Occipital lobe (tissue), 2 donors: ENCODE results near the gene LMTK3. TPM values are rescaled to one million over a fixed set of nuclear protein-coding genes. Genes with fewer than 3 reads are reported as not detected.
"Not testable (repeated sequence)": the region's sequence is repeated elsewhere in the genome, so short reads cannot be mapped to it uniquely, and the experiment has no call there.

Source experiments
- DNase-seq: peaks from one replicate; lab custom pipeline; 2025; lab: John Stamatoyannopoulos, UW
- total RNA-seq: library from RNA; depleted of rRNA; stranded (reverse); fragments of >200 nt; gene quantifications from one replicate; pipeline ENCODE4 v1.2.3, GENCODE V29; 2014

LMTK3 gene
- total RNA-seq, 1 donor from 2014 or later, result 9.5 TPM

GRCh38 chr19:48487948-48488347 lies 23.7 kb downstream of the LMTK3 start:
- peak; percentile 73 for DNase-seq

- no peak for DNase-seq
These were observed 24.1 kb downstream of the LMTK3 start for GRCh38 chr19:48487544-48487943.

- DNase-seq, result not testable (repeated sequence)
These were observed 24.9 kb downstream of the LMTK3 start for GRCh38 chr19:48486706-48487105.

GRCh38 chr19:48484931-48485612 lies 26.6 kb downstream of the LMTK3 start:
- no peak for DNase-seq

- no peak for DNase-seq
These were observed 27.3 kb downstream of the LMTK3 start for GRCh38 chr19:48484247-48484893.

GRCh38 chr19:48483301-48483700 lies 28.3 kb downstream of the LMTK3 start:
- DNase-seq, result no peak

- no peak for DNase-seq
These were observed 29.6 kb downstream of the LMTK3 start for GRCh38 chr19:48481846-48482639.

- peak; percentile 69 for DNase-seq
These were observed 30.8 kb downstream of the LMTK3 start for GRCh38 chr19:48480558-48481500.

GRCh38 chr19:48480183-48480557 lies 31.5 kb downstream of the LMTK3 start:
- peak; percentile 69 for DNase-seq

- no peak for DNase-seq
These were observed 31.9 kb downstream of the LMTK3 start for GRCh38 chr19:48479686-48480085.

GRCh38 chr19:48478339-48479256 lies 33.0 kb downstream of the LMTK3 start:
- no peak for DNase-seq

- no peak for DNase-seq
These were observed 33.8 kb downstream of the LMTK3 start for GRCh38 chr19:48477698-48478338.

GRCh38 chr19:48477067-48477685 lies 34.5 kb downstream of the LMTK3 start:
- no peak for DNase-seq

- DNase-seq, result no peak
These were observed 35.5 kb downstream of the LMTK3 start for GRCh38 chr19:48476176-48476575.

- DNase-seq, result no peak
These were observed 36.1 kb downstream of the LMTK3 start for GRCh38 chr19:48475369-48476068.

- DNase-seq, result no peak
These were observed 37.5 kb downstream of the LMTK3 start for GRCh38 chr19:48474084-48474592.

- no peak for DNase-seq
These were observed 38.3 kb downstream of the LMTK3 start for GRCh38 chr19:48473161-48473966.

- no peak for DNase-seq
These were observed 39.8 kb downstream of the LMTK3 start for GRCh38 chr19:48471836-48472235.
